Esophagus muscularis mucosa (tissue), 4 donors: ENCODE data around the gene RDX.

Source experiments
- CTCF ChIP-seq, 3 experiments: fragments of 200-600 bp in 2 of 3; fragments of 450-650 bp in 1 of 3; sonication (generic) in 2 of 3; IDR thresholded peaks; one replicate each; pipeline ENCODE4 v1.5.1; 2017 to 2019; ENCODE audit warnings: antibody characterized with exemption in 3 of 3, mild to moderate bottlenecking in 2 of 3, moderate library complexity in 1 of 3
- EP300 ChIP-seq: sonication (generic); formaldehyde crosslinking; IDR thresholded peaks from one replicate; pipeline ENCODE4 v1.6.1; 2017; ENCODE audit warnings: antibody characterized with exemption
- POLR2A ChIP-seq: fragments of 450-650 bp; IDR thresholded peaks from one replicate; pipeline ENCODE4 v1.6.1; 2017; ENCODE audit warnings: antibody characterized with exemption, moderate library complexity, mild to moderate bottlenecking, low read depth
- POLR2AphosphoS5 ChIP-seq, 2 donors: sonication (generic); formaldehyde crosslinking; IDR thresholded peaks; one replicate each; pipeline ENCODE4 v1.6.1; 2017; ENCODE audit warnings: antibody characterized with exemption in 2 of 2

GRCh38 chr11:110298301-110298765 is 1.9 kb upstream of the RDX start:
- TF ChIP-seq CTCF (IDR thresholded peaks at IDR 0.05) (no peak), POLR2AphosphoS5 (IDR thresholded peaks at IDR 0.05) (no peak), EP300 (no peak), POLR2A (no peak)
